Measurements from ENCODE around the gene APRT.
"Not testable (repeated sequence)": the region's sequence is repeated elsewhere in the genome, so short reads cannot be mapped to it uniquely, and the experiment has no call there.

Gene APRT

DNA sequence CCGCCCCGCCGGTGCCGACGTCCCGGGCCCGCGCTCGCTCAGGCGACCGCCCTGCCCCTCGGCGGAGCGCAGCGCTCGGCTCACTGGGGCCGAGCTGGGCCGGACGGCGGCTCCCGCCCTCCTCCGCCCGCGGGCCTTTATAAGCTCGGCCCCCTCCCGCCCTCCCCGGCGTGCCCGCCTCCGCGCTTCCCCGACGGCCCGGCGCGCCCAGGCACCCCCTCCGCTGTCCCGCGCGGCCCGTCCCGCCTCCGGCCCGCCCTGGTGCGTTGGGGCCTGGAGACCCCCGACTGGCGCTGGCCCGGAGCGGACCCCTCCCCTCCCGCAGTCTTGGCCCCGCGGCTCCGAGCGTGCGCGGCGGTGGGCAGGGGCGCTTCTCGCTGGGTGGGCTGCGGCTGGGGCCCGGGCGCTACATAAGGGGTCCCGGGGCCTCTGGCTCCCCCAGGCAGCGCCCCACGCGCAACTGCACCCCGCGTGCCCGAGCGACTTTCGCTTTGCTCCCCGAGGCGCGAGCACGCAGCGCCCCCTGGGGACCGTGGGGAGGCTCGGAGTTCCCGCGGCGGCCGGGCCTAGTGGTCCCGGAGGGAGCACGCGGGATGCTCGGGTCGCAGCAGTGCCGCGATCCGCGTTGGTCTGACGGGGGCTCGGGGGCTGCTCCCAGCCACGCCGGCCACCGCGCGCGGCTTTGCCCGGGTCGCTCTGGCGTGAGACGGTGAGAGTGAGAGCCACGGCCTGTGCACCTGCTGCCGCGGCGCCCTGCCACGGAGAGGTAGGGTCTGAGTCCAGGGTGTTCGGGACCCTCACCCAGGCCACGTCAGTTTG lies 26.4 kb downstream of the APRT start, which contains the start of gene PIEZO1:
Gene PIEZO1 (minus strand): TSS at position 115 of the 819 bp plus-strand sequence. CDS start 256 bp downstream, outside the sequence.
- peak; percentile 71 for DNase-seq (ENCODE audit: low spot score)

- no peak for DNase-seq (ENCODE audit: low spot score)
Observed at GRCh38 chr16:88784856-88785105, 26.9 kb downstream of the APRT start.

DNA sequence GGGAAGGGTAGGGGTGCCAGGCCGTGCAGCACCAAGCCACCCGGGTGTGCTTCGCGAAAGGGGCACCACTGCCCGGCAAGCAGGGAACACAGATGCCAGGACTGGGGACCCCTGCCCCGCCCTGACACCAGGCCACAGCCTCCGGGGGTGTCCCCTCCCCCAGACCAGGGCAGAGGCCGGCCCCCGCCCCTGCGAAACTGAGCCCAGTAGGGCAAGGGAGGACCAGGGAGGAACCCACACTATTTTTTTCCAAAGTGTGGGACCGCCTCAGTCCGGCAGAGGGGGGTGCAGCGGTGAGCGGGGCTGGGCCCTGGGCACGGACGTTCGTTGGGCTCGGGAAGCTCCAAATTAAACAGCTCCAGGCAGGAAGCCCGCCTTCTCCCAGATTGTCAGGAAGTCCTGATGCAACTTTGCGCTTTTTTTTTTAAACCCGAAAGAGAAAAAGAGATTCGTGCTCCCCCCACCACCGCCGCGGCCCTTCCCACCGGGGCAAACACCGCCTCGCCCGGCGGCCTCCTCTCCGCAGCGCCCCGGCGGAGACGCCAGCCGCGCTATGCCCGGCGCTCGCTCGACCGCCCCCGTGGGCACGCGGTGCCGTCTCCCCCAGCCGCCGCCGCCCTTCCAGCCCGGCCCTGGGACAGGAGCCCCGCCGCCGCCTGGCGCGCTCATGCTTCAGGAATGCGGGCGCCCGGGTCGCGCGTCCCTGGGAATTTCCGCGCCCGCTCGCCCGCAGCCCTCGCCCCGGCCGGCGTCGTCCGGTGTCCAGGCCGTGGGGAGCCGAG lies 27.5 kb downstream of the APRT start:
- DNase-seq (ENCODE audit: low spot score) = peak; percentile 83

GRCh38 chr16:88783391-88784073 lies 28.2 kb downstream of the APRT start:
- peak; percentile 27 for DNase-seq (ENCODE audit: low spot score)

GRCh38 chr16:88782454-88783390 lies 29.0 kb downstream of the APRT start:
- DNase-seq (ENCODE audit: low spot score) = peak; percentile 88

DNA sequence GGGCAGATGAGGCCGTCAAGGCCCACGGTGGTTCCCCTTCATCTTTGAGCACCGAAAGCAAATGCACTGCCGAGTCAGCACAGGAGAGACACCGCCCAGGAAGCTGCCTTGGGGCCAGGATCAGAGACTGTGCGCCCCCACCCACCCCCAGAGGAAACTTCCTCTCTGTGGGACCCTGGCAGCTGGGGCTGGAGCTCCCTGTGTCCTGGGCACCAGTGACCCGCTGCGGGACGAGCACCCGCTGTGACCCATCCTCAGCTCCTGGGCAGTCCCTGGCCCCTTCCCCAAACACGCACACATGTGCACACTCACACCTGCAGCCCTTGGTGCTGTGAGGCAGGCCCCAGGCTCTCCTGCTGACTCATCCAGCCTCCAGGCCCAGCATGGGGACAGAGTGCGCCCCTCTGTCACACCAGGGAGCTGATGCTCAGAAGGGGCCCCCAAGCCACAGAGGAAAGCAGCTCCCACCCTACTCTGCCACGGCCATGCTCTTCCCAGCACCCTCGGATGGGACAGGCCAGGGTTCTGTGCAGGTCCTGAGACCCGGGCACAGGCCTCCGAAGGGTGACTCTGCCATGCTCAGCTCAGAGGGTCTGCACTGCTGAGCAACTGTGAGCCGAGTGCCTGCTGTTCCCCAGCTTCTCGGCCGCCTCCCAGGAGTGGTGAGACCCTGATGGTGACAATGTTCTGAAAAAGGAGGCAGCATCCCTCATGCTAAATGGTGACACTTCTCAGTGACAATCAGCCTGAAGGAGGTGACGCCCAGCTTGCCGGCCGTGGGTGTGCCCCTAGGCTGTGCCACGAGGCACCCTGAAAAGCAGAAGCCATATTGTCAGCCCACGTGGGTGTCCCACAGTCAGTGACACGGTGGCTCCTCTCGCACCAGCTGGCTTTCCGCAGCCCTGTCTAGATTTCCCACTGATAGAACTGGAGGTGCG lies 30.3 kb downstream of the APRT start:
- no peak for DNase-seq (ENCODE audit: low spot score)

DNA sequence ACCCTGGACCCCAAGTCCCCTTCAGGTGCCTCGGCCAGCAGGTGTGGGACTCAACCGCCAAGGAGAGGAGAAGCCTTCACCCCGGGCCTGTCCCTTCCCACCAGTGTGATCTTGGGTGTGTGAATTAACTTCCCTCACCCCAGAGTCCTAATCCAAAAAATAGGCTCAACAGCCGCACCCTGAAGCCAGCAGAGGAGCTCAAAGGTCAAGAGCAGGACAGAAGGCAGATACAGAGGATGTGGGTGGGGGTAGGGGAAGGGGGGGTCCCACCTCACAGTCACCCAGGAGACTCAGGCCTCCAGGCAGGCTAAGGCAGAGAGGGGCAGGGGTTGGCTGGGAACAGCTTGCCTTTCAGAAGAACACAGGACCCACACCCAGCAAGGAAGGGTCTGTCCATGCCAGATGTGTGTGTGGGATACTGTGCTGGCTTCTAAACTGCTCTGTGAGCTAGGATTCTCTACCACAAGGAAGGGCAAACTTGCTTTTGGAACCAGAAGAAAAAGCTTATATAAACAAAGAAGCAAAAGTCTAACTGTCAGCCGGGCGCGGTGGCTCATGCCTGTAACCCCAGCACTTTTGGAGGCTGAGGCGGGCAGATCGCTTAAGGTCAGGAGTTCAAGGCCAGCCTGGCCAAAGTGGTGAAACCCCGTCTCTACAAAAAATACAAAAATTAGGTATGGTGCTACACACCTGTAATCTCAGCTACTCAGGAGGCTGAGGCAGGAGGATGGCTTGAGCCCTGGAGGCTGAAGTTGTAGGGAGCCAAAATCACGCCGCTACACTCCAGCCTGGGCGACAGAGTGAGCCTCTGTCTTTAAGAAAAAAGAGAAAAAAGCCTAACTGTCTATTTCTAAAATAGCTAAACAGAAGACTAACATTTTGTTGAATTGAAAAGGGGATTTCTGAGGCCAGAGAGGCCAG lies 31.3 kb downstream of the APRT start:
- no peak for DNase-seq (ENCODE audit: low spot score)

DNA sequence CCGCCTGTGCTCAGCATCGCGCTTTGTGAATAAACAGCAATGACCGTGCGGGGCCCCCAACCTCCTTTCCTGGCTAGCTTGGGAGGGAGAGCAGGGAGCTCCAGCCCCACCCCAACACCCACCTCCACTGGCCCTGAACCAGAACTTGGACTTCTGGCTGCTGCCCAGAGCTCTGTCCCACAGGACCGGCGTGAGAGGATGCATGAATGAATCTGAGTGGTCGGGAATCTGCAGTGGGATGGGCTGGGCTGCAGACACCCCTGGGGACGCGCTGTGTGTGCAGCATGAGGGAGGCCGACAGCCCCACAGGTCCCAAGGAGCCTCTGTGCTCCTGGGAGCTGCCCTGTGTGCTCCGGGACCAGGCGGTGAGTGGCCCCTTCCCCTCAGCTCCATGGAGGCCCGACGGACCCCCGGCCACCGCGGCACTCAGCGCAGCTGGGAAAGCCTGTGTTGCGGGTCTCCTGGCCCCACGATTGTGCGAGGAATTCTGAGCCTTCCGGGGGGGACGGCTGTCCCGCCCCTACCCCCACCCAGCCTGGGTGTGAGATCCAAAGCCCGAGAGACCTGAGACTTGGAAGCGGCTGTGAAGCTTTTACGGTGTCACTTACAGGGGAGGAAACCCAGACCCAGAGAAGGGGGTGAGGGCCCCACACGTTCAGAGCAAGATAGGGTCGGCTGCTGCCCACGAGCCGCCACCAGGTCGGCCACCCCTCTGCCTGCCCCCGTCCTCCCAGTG lies 32.2 kb downstream of the APRT start:
- DNase-seq (ENCODE audit: low spot score) = no peak

- no peak for DNase-seq (ENCODE audit: low spot score)
Observed at GRCh38 chr16:88778541-88779065, 33.1 kb downstream of the APRT start.

DNA sequence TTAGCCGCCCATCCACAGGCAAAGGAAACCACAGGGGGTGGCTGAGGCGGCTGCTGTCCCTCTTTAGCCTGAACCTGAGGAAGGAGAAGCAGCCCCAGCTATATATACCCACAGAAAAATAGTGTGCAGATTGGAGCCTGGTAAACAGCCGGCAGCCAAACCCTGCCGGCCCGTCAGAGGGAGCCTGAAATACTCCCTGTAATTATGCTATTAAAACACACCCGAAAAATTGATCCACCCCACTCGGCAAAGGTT lies 33.5 kb downstream of the APRT start:
- DNase-seq (ENCODE audit: low spot score) = no peak

DNA sequence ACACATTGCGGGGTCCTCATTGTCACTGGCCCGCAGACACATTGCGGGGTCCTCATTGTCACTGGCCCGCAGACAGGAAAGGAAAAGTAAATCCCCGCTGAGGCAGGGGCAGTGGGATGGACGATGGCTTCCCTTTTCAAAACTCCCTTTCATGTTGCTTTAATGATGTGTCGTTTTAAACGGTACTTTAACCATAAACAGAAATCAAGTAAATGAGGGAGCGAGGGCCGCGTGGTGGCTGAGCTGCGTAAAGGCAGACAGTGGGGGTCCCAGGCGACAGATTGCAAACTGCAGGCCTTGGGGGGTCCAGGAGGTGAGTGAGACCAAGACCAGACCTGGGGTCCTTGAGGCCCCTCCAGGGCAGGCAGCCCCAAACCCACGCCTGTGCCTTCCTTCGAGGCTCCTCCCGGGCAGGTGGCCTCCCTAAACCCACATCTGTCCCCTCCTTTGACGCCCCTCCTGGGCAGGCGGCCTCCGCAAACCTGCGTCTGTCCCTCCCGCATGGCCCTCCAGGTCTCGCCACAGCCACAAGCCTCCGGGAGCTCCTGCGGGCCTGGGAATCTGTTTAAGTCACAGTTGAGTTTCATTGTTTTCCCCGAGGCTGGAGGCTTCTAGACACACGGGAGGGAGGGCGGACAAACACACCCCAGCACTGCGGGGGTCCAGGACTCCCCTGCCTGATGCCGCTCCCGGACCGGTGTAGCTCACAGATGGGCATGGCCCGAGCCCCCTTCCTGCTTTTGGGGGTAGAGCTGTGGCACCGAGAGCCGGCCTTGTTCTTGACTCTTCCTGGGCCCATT lies 34.1 kb downstream of the APRT start:
- no peak for DNase-seq (ENCODE audit: low spot score)

- no peak for DNase-seq (ENCODE audit: low spot score)
Observed at GRCh38 chr16:88775825-88776224, 35.9 kb downstream of the APRT start.

GRCh38 chr16:88774544-88775393 lies 37.0 kb downstream of the APRT start:
- DNase-seq (ENCODE audit: low spot score) = no peak

GRCh38 chr16:88773812-88774291 lies 37.9 kb downstream of the APRT start:
- peak; percentile 82 for DNase-seq (ENCODE audit: low spot score)

- DNase-seq (ENCODE audit: low spot score) = peak; percentile 75
Observed at GRCh38 chr16:88772871-88773811, 38.6 kb downstream of the APRT start.

DNA sequence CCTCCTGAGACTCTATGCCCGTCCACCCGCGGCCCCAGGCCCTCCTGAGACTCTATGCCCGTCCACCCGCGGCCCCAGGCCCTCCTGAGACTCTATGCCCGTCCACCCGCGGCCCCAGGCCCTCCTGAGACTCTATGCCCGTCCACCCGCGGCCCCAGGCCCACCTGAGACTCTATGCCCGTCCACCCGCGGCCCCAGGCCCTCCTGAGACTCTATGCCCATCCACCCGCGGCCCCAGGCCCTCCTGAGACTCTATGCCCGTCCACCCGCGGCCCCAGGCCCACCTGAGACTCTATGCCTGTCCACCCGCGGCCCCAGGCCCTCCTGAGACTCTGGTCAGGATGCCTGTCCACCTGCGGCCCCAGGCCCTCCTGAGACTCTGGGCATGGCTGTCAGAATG lies 39.9 kb downstream of the APRT start:
- DNase-seq (ENCODE audit: low spot score) = not testable (repeated sequence)
